ENCODE results near the gene UBE2E1. TPM values are rescaled to one million over a fixed set of nuclear protein-coding genes. Genes with fewer than 3 reads are reported as not detected.

The UBE2E1 gene
- total and polyA plus RNA-seq, 2 donors (not counting 1 experiment from before 2014, with no cell fraction given), result 129 to 174 TPM

- TF ChIP-seq EZH2 (IDR thresholded peaks at IDR 0.05; ENCODE audit: low read length, missing control alignments), result no peak
- no peak for TF ChIP-seq CTCF (conservative IDR thresholded peaks at IDR 0.05 in 1 of 2, IDR thresholded peaks at IDR 0.05 in 1 of 2; ENCODE audit: low read depth in 1 of 2, low read length in 2 of 2)
Observed at GRCh38 chr3:23856286-23856685, 50.5 kb downstream of the UBE2E1 start.

GRCh38 chr3:23859012-23859743, 53.4 kb downstream of the UBE2E1 start:
- Histone ChIP-seq H2AFZ (ENCODE audit: low read length) (no peak overlapping the region), H3K36me3 (ENCODE audit: control insufficient read depth, insufficient read depth, low read length) (no peaks in the 10 kb centered on the region), H3K4me2 (ENCODE audit: extremely low read depth, insufficient read depth, low read length) (no peak overlapping the region), H3K79me2 (ENCODE audit: control insufficient read depth, insufficient read depth, low read length) (peaks cover 19% of the 10 kb centered on the region), H3K9me3 (ENCODE audit: control insufficient read depth, insufficient read depth, low read depth, low read length) (no peaks in the 10 kb centered on the region), H3K9ac (ENCODE audit: insufficient read depth, low read length) (no peak overlapping the region), H3K27me3 (ENCODE audit: control insufficient read depth, insufficient read depth, low read length) (no peaks in the 10 kb centered on the region), H3K4me1 (ENCODE audit: control insufficient read depth, extremely low read depth, insufficient read depth, low read length) (peaks cover 2% of the 10 kb centered on the region), H3K4me3 (replicated peaks in 1 of 4; ENCODE audit: control extremely low read depth in 1 of 4, insufficient read depth in 1 of 4, low read depth in 3 of 4, low read length in 4 of 4) (no peak overlapping the region), H4K20me1 (ENCODE audit: control insufficient read depth, extremely low read depth, insufficient read depth, low read length) (no peaks in the 10 kb centered on the region), H3K27ac (ENCODE audit: insufficient read depth, low read length) (no peak overlapping the region)
- no peak for TF ChIP-seq CTCF (conservative IDR thresholded peaks at IDR 0.05 in 1 of 2, IDR thresholded peaks at IDR 0.05 in 1 of 2; ENCODE audit: low read depth in 1 of 2, low read length in 2 of 2)
- TF ChIP-seq EZH2 (IDR thresholded peaks at IDR 0.05; ENCODE audit: low read length, missing control alignments), result no peak
- DNase-seq (ENCODE audit: low read depth in 2 of 2), result peak in 1 of 2 donors; percentile 30

More at GRCh38 chr3:23856286-23856685, 50.5 kb downstream of the UBE2E1 start:
- Histone ChIP-seq H3K4me2 (ENCODE audit: extremely low read depth, insufficient read depth, low read length) (no peak overlapping the region), H4K20me1 (ENCODE audit: control insufficient read depth, extremely low read depth, insufficient read depth, low read length) (no peaks in the 10 kb centered on the region), H2AFZ (ENCODE audit: low read length) (no peak overlapping the region), H3K79me2 (ENCODE audit: control insufficient read depth, insufficient read depth, low read length) (peaks cover 21% of the 10 kb centered on the region), H3K4me1 (ENCODE audit: control insufficient read depth, extremely low read depth, insufficient read depth, low read length) (peaks cover 2% of the 10 kb centered on the region), H3K27ac (ENCODE audit: insufficient read depth, low read length) (no peak overlapping the region), H3K4me3 (replicated peaks in 1 of 4; ENCODE audit: control extremely low read depth in 1 of 4, insufficient read depth in 1 of 4, low read depth in 3 of 4, low read length in 4 of 4) (no peak overlapping the region), H3K9ac (ENCODE audit: insufficient read depth, low read length) (no peak overlapping the region), H3K27me3 (ENCODE audit: control insufficient read depth, insufficient read depth, low read length) (no peaks in the 10 kb centered on the region), H3K9me3 (ENCODE audit: control insufficient read depth, insufficient read depth, low read depth, low read length) (no peaks in the 10 kb centered on the region), H3K36me3 (ENCODE audit: control insufficient read depth, insufficient read depth, low read length) (peaks cover 3% of the 10 kb centered on the region)
- peak; percentile 54 to 71 for DNase-seq (ENCODE audit: low read depth in 2 of 2)

- no peak for TF ChIP-seq CTCF (conservative IDR thresholded peaks at IDR 0.05 in 1 of 2, IDR thresholded peaks at IDR 0.05 in 1 of 2; ENCODE audit: low read depth in 1 of 2, low read length in 2 of 2)
- no peak for TF ChIP-seq EZH2 (IDR thresholded peaks at IDR 0.05; ENCODE audit: low read length, missing control alignments)
- Histone ChIP-seq H4K20me1 (ENCODE audit: control insufficient read depth, extremely low read depth, insufficient read depth, low read length) (no peaks in the 10 kb centered on the region), H3K27me3 (ENCODE audit: control insufficient read depth, insufficient read depth, low read length) (no peaks in the 10 kb centered on the region), H3K9me3 (ENCODE audit: control insufficient read depth, insufficient read depth, low read depth, low read length) (no peaks in the 10 kb centered on the region), H3K4me3 (replicated peaks in 1 of 4; ENCODE audit: control extremely low read depth in 1 of 4, insufficient read depth in 1 of 4, low read depth in 3 of 4, low read length in 4 of 4) (no peak overlapping the region), H3K79me2 (ENCODE audit: control insufficient read depth, insufficient read depth, low read length) (peaks cover 18% of the 10 kb centered on the region), H2AFZ (ENCODE audit: low read length) (no peak overlapping the region), H3K4me2 (ENCODE audit: extremely low read depth, insufficient read depth, low read length) (no peak overlapping the region), H3K4me1 (ENCODE audit: control insufficient read depth, extremely low read depth, insufficient read depth, low read length) (peaks cover 5% of the 10 kb centered on the region), H3K27ac (ENCODE audit: insufficient read depth, low read length) (no peak overlapping the region), H3K36me3 (ENCODE audit: control insufficient read depth, insufficient read depth, low read length) (no peaks in the 10 kb centered on the region), H3K9ac (ENCODE audit: insufficient read depth, low read length) (no peak overlapping the region)
- DNase-seq (ENCODE audit: low read depth in 2 of 2), result no peak
Observed at GRCh38 chr3:23859839-23860382, 54.2 kb downstream of the UBE2E1 start.

Measured in fibroblast of lung (primary cell).